Measurements from ENCODE around the gene ADAM33.

DNA sequence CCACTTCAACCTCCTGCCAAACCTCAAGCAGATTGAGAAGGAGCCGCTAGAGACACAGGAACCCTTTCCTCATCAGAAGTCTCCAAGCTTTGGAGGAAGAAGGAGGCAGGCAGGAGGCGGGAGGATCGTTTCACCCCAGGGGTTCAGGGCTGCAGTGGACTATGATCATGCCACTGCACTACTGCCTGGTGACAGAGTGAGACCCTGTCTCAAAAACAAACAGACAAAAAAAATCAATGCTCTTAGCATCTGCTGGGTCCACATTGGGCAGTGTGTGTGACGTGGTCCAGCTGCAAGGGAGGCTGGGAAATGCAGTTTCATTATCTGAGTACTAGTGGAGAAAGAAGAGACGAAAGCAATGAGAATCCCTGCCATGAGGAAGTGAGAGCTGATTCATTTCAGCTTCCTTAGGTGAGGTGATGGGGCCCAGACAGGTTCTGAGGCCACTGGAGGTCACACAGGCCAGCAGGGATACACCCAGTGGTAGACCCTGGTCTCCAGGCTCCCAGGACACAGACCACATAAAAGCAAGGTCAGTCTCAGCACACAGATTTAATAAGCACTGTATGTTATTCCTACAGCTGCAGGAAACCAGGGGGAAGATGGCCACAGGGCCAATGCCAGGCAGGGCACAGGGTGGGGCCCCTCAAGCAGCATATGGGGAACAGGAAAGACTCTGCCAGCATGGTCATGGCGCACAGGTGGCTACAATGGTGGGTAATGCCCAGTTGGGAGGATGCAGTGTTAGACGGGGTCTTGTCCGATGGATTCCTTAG is 22.9 kb downstream of the ADAM33 start:
- TF ChIP-seq EZH2 (IDR thresholded peaks at IDR 0.05): no peak
- TF ChIP-seq, protein P1, sequence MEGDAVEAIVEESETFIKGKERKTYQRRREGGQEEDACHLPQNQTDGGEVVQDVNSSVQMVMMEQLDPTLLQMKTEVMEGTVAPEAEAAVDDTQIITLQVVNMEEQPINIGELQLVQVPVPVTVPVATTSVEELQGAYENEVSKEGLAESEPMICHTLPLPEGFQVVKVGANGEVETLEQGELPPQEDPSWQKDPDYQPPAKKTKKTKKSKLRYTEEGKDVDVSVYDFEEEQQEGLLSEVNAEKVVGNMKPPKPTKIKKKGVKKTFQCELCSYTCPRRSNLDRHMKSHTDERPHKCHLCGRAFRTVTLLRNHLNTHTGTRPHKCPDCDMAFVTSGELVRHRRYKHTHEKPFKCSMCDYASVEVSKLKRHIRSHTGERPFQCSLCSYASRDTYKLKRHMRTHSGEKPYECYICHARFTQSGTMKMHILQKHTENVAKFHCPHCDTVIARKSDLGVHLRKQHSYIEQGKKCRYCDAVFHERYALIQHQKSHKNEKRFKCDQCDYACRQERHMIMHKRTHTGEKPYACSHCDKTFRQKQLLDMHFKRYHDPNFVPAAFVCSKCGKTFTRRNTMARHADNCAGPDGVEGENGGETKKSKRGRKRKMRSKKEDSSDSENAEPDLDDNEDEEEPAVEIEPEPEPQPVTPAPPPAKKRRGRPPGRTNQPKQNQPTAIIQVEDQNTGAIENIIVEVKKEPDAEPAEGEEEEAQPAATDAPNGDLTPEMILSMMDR (IDR thresholded peaks at IDR 0.05): no peak
